GM21619 (cell line): Measurements from ENCODE around the gene CYTH3.
"Not testable (repeated sequence)": the region's sequence is repeated elsewhere in the genome, so short reads cannot be mapped to it uniquely, and the experiment has no call there.

Experiments
- ATAC-seq: cut with Tn5 transposase; IDR thresholded peaks from one replicate; pipeline ENCODE4 v1.9.1; 2021; ENCODE audit not compliant: unreplicated experiment

Gene CYTH3

DNA sequence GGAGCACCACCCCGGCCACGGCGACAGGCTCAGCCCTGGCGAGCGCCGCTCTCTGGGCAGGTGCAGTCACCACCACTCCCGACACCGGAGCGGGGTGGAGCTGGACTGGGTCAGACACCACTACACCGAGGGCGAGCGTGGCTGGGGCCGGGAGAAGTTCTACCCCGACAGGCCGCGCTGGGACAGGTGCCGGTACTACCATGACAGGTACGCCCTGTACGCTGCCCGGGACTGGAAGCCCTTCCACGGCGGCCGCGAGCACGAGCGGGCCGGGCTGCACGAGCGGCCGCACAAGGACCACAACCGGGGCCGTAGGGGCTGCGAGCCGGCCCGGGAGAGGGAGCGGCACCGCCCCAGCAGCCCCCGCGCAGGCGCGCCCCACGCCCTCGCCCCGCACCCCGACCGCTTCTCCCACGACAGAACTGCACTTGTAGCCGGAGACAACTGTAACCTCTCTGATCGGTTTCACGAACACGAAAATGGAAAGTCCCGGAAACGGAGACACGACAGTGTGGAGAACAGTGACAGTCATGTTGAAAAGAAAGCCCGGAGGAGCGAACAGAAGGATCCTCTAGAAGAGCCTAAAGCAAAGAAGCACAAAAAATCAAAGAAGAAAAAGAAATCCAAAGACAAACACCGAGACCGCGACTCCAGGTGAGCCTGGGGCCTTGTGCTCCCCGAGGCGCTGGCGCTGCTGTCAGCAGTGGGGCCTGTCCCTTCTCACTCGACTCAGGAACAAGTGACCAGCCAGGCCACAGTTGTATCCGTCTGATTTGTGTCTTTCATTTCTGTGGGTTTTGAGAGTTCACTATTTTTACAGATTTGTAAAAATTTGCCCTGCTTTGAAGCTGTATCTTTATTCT is 117.7 kb downstream of the CYTH3 start:
- no peak for ATAC-seq

GRCh38 chr7:6153646-6154541 is 118.5 kb downstream of the CYTH3 start:
- no peak for ATAC-seq

DNA sequence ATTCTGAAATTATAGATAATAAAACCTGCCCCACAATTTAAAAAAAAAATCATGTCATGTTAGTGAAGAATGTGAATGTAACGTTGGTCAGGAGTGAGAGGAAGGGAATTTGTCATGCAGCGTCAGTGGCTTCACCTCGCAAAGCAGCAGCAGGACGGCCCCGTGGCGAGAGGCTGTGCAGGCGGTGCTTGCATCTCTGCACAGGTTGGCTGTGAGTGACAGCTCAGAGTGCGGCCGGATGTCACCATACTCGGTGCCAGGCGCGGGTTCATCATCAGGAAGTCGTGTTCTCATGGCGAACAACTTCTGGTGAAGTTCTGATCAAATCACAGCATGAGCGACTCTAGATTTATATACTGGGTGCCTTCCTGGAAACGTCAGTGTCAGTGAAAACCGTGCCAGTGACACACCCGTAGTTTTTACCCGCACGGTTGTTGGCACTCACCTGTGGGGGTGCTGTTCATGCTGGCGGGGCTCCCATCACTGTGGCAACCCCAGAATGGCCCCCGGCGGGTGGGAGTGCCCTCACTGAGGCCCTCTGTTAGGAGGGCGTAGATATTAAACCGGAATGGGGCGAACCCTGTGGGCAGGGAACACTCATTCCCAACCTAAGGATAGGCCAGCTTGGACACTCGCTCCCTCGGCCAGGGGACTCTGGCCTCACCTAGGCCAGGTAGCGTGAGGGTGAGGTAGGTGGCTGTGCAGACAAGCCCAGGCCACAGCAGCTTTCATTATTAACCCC is 120.3 kb downstream of the CYTH3 start:
- ATAC-seq, result no peak

DNA sequence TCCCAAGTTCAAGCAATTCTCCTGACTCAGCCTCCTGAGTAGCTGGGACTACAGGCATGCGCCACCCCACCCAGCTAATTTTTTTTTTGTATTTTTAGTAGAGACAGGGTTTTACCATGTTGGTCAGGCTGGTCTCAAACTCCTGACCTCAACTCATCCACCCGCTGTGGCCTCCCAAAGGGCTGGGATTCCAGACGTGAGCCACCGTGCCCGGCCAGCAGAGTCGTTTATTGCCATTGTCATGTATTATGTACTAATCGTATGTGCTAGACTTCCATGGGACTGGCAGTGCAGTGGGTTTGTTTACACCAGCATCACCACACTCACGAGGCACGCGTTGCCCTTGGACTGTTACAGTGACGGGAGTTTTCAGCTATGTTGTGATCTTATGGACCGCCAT is 120.9 kb downstream of the CYTH3 start:
- ATAC-seq, result not testable (repeated sequence)

GRCh38 chr7:6149996-6150395 is 122.4 kb downstream of the CYTH3 start:
- ATAC-seq, result no peak

DNA sequence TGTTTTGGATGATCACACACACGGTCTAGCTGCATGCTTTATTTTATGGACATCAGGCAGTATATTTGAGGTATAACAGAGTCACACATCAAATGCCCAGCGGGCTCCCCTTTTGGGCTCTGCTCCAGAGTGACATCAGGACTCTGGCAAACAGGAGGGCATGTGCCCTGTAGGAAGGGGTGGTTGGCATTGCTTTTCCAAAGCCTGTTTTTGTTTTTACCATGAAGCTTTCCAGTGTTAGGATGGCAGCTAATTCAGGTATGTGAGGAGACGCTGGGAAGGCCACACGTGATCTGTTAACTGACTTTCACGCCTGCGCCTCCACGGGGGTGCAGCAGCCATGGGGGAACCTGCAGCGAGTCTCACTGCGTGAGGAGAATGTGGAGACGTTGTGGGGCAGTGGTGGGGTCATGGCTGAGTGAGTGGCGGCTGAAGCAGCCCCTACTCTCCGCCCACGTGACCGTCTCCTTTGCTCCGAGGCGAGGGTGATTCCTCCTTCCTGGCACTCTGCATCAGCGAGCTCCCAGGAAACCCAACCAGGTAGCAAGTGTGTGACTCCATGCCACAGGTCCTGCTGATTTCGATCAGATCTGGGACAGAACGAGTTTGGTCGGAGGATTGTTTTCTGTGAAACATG is 123.6 kb downstream of the CYTH3 start:
- no peak for ATAC-seq

DNA sequence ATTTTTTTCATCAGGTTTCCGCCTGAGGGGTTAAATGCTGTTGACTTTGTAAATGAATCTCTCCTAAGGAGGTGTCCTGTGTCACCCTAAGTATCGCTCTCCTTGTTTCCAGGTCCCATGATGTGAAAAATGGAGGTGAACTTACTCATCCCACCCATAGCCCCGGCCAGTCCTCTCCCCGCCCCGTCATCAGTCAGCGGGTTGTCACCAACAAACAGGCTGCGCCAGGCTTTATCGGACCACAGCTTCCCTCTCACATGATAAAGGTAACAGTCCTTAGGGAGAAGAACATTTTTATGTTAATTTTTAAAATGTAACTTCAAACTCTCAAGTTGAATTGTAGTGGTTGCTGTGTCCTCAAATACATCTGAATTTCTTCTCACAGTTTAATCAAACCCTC is 124.8 kb downstream of the CYTH3 start:
- ATAC-seq, result no peak

DNA sequence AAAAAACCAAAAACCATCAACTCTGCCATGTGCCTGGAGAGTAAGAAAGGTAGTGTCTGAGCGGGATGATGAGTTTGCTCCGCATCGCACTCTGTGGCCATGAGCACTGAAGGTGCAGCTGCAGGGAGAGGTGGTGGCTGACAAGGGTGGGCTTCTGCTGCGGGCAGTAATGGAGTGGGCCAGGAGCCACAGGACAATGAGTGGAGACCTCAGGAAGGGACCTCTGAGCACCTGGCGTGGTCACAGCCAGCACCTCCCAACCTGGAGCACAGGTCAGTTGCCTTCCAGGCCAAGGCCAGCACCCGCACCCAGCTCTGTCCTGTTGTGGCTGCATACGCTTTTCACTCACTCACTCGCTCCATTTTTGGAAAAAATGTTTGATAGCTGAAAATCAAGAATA is 125.8 kb downstream of the CYTH3 start:
- ATAC-seq, result no peak

- ATAC-seq, result no peak
Observed at GRCh38 chr7:6143997-6144396, 128.4 kb downstream of the CYTH3 start.

- no peak for ATAC-seq
Observed at GRCh38 chr7:6142871-6143380, 129.5 kb downstream of the CYTH3 start.

DNA sequence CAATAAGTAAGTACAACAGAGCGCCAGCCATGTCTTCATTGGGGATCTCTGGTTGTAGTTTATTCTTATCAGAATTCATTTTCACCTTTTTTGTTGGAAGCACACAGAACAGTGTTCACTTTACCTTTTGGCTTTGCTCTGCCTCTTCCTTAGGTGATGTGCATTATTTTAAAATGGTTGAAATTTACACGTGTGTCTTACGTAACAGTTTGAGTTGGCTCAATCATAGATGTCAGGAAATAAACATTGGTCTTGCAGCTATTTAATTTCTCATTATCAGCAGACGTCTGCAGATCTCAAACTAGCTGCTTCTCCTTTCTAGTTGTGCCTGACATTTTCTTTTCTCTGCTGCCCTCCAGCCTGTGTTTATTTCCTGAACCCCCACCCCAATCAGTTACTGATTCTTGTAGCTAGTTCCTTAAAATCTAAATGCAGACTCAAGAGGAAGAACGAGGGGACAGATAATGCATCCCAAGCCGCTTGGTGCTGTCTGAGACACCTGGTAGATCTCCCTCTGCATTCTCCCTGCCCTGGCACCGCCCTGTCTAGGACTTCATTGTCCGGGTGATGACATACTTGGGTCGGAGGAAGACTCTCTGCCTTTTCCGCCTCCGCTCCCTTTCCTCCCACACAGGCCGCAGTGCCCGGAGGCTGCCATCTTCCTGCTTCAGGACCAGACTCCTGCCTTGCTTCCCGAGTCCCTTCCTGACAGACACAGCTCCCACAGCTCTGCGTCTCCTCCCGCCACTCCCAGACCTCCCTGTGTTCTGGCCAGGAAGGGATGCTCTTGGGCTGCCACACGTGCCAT is 133.0 kb downstream of the CYTH3 start:
- ATAC-seq, result no peak

DNA sequence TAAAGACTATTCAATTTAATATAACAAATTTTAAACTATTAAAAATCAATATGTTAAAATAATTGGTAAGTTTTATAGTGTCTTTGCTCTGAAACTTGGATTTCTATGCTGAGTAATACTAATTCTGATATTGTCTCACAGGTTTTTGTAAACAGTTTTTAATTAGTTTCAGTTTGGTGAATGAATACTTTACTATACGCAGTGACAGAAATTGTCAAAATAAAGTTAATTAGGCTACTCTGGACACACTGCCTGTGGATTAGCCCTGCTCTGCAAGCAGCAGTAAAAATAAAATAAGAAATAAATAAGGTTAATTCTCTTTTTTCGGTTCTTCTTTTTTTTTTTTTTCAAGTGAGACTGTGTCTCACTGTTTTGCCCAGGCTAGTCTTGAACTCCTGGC is 135.9 kb downstream of the CYTH3 start:
- no peak for ATAC-seq

DNA sequence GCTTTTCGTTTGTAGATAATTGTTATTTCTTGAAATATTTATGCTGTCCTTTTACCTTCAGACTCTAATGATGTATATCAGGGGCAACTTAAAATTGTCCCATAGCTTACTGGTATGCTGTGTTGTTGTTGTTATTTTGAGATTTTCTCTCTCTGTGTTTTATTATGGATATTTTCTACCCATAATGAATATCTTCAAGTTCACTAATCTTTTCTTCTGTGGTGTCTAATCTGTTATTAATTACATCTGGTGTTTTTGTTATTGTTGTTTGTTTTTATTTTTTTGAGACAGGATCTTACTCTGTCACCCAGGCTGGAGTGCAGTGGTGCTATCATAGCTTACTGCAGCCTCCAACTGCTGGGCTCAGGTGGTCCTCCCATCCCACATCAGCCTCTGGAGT is 139.2 kb downstream of the CYTH3 start:
- ATAC-seq, result no peak

- no peak for ATAC-seq
Observed at GRCh38 chr7:6130007-6130587, 142.3 kb downstream of the CYTH3 start.

DNA sequence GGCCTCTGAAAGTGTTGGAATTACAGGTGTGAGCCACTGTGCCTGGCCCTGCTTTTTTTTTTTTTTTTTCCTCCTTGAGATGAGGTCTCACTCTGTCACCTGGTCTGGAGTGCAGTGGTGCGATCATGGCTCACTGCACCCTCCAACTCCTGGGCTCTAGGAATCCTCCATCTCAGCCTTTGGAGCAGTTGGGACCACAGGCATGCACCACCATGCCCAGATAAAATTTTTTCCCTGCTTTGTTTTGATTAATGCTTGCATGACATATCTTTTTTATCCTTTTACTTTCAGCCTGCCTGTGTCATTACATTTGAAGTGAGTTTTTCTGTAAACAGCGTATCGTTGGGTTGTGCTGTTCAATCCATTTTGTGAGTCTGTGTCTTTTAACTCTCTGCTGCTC is 144.2 kb downstream of the CYTH3 start:
- ATAC-seq, result no peak

- ATAC-seq, result no peak
Observed at GRCh38 chr7:6127110-6127490, 145.3 kb downstream of the CYTH3 start.

- no peak for ATAC-seq
Observed at GRCh38 chr7:6123843-6124242, 148.6 kb downstream of the CYTH3 start.

GRCh38 chr7:6121141-6121540 is 151.3 kb downstream of the CYTH3 start:
- ATAC-seq, result no peak

DNA sequence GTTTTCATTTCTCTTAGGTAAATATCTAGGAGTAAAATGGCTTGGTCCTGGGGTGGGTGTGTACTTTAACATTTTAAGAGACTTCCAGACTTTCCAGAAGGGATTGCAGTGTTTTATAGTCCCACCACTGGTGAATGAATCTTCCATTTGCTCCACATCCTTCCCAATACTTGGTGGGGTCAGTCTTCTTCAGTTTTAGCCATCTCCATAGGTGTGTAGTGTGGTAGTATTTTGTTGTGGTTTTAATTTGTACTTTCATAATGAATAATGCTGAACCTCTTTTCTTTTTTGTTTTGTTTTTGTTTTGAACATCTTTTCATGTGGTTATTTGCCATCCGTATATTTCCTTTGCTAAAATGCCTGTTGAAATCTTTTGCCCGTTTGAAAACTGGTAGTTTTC is 154.9 kb downstream of the CYTH3 start:
- no peak for ATAC-seq

GRCh38 chr7:6116211-6116610 is 156.2 kb downstream of the CYTH3 start:
- no peak for ATAC-seq
